Measurements from ENCODE around the gene EXT2.

- TF ChIP-seq CTCF (IDR thresholded peaks at IDR 0.05) (no peak), ZFX (IDR thresholded peaks at IDR 0.05; ENCODE audit: borderline replicate concordance) (no peak)
These were observed 30.8 kb downstream of the EXT2 start for GRCh38 chr11:44126304-44126703.

Data from 22Rv1 (cell line).